ENCODE data around the gene CACNB4. TPM values are rescaled to one million over a fixed set of nuclear protein-coding genes. Genes with fewer than 3 reads are reported as not detected.
"Not testable (repeated sequence)": the region's sequence is repeated elsewhere in the genome, so short reads cannot be mapped to it uniquely, and the experiment has no call there.

The CACNB4 gene
- total RNA-seq, 1 experiment from 2014 or later: 0.79 TPM

- no peak for DNase-seq (ENCODE audit: low spot score)
These were observed 192.7 kb downstream of the CACNB4 start for GRCh38 chr2:151905963-151906632.

GRCh38 chr2:151904807-151905206 lies 194.0 kb downstream of the CACNB4 start:
- no peak for DNase-seq (ENCODE audit: low spot score)

GRCh38 chr2:151904021-151904420 lies 194.8 kb downstream of the CACNB4 start:
- DNase-seq (ENCODE audit: low spot score): no peak

GRCh38 chr2:151902829-151903228 lies 196.0 kb downstream of the CACNB4 start:
- DNase-seq (ENCODE audit: low spot score): no peak

- no peak for DNase-seq (ENCODE audit: low spot score)
These were observed 198.5 kb downstream of the CACNB4 start for GRCh38 chr2:151900331-151900730.

- no peak for DNase-seq (ENCODE audit: low spot score)
These were observed 199.7 kb downstream of the CACNB4 start for GRCh38 chr2:151899156-151899555.

- no peak for DNase-seq (ENCODE audit: low spot score)
These were observed 207.2 kb downstream of the CACNB4 start for GRCh38 chr2:151891566-151892194.

GRCh38 chr2:151887164-151887563 lies 211.7 kb downstream of the CACNB4 start:
- DNase-seq (ENCODE audit: low spot score): no peak

GRCh38 chr2:151886241-151886640 lies 212.6 kb downstream of the CACNB4 start:
- no peak for DNase-seq (ENCODE audit: low spot score)

- DNase-seq (ENCODE audit: low spot score): no peak
These were observed 215.9 kb downstream of the CACNB4 start for GRCh38 chr2:151882786-151883445.

GRCh38 chr2:151881342-151881741 lies 217.5 kb downstream of the CACNB4 start:
- no peak for DNase-seq (ENCODE audit: low spot score)

- DNase-seq (ENCODE audit: low spot score): no peak
These were observed 218.3 kb downstream of the CACNB4 start for GRCh38 chr2:151880586-151880985.

- peak; percentile 55 for DNase-seq (ENCODE audit: low spot score)
These were observed 219.9 kb downstream of the CACNB4 start for GRCh38 chr2:151878655-151879563.

GRCh38 chr2:151878204-151878603 lies 220.6 kb downstream of the CACNB4 start:
- no peak for DNase-seq (ENCODE audit: low spot score)

GRCh38 chr2:151875631-151876030 lies 223.2 kb downstream of the CACNB4 start:
- DNase-seq (ENCODE audit: low spot score): not testable (repeated sequence)

- DNase-seq (ENCODE audit: low spot score): no peak
These were observed 226.4 kb downstream of the CACNB4 start for GRCh38 chr2:151872463-151872862.

GRCh38 chr2:151869291-151869690 lies 229.6 kb downstream of the CACNB4 start:
- DNase-seq (ENCODE audit: low spot score): no peak

- DNase-seq (ENCODE audit: low spot score): no peak
These were observed 236.1 kb downstream of the CACNB4 start for GRCh38 chr2:151862700-151863099.

GRCh38 chr2:151861174-151861573 lies 237.7 kb downstream of the CACNB4 start:
- DNase-seq (ENCODE audit: low spot score): no peak

- peak; percentile 51 for DNase-seq (ENCODE audit: low spot score)
These were observed 238.2 kb downstream of the CACNB4 start for GRCh38 chr2:151860613-151861146.

- DNase-seq (ENCODE audit: low spot score): no peak
These were observed 238.6 kb downstream of the CACNB4 start for GRCh38 chr2:151860210-151860609.

GRCh38 chr2:151857650-151858049 lies 241.2 kb downstream of the CACNB4 start:
- no peak for DNase-seq (ENCODE audit: low spot score)

Measured in H4 (cell line).